IMR-90 (cell line): ENCODE measurements around the gene SHC4.

Experiments used
- CHD1 ChIP-seq: IDR thresholded peaks from 2 replicates; pipeline ENCODE4 v1.6.1; 2012; ENCODE audit warnings: low read depth, low read length, improper control_type of control experiment
- MAFK ChIP-seq: IDR thresholded peaks from 2 replicates; pipeline ENCODE4 v1.6.1; 2012; ENCODE audit warnings: low read depth, low read length, improper control_type of control experiment
- MAZ ChIP-seq: IDR thresholded peaks from 2 replicates; pipeline ENCODE4 v1.6.1; 2012; ENCODE audit warnings: low read depth, mild to moderate bottlenecking, low read length, improper control_type of control experiment, moderate library complexity, borderline replicate concordance
- MXI1 ChIP-seq: IDR thresholded peaks from 2 replicates; pipeline ENCODE4 v1.6.1; 2012; ENCODE audit warnings: low read depth, mild to moderate bottlenecking, low read length, moderate library complexity, borderline replicate concordance
- POLR2A ChIP-seq: IDR thresholded peaks from 2 replicates; pipeline ENCODE4 v1.6.1; 2012; ENCODE audit warnings: mild to moderate bottlenecking, low read depth, low read length
- RCOR1 ChIP-seq: IDR thresholded peaks from 2 replicates; pipeline ENCODE4 v1.6.1; 2012; ENCODE audit warnings: mild to moderate bottlenecking, low read length, improper control_type of control experiment; ENCODE audit not compliant: insufficient replicate concordance
- RFX5 ChIP-seq: IDR thresholded peaks from 2 replicates; pipeline ENCODE4 v1.8.0; 2012; ENCODE audit warnings: low read depth, mild to moderate bottlenecking, low read length, moderate library complexity
- SMC3 ChIP-seq: fragments of 150-350 bp; IDR thresholded peaks from 2 replicates; pipeline ENCODE4 v1.6.1; 2016; ENCODE audit warnings: low read depth, mild to moderate bottlenecking, antibody characterized with exemption, low read length, moderate library complexity
- TF ChIP-seq, protein P1 (sequence below): conservative IDR thresholded peaks from 2 replicates; pipeline ENCODE4 v1.5.1; 2012; ENCODE audit warnings: mild to moderate bottlenecking, low read depth, low read length, improper control_type of control experiment
- TF ChIP-seq, protein P2 (sequence below): fragments of 150-350 bp; IDR thresholded peaks from 2 replicates; pipeline ENCODE4 v1.6.1; 2016; ENCODE audit warnings: low read depth, mild to moderate bottlenecking, low read length, moderate library complexity, borderline replicate concordance
- TF ChIP-seq, protein P3 (sequence below): fragments of 150-350 bp; IDR thresholded peaks from 2 replicates; pipeline ENCODE4 v1.6.1; 2017; ENCODE audit warnings: mild to moderate bottlenecking, antibody characterized with exemption, low read length, low read depth

DNA sequence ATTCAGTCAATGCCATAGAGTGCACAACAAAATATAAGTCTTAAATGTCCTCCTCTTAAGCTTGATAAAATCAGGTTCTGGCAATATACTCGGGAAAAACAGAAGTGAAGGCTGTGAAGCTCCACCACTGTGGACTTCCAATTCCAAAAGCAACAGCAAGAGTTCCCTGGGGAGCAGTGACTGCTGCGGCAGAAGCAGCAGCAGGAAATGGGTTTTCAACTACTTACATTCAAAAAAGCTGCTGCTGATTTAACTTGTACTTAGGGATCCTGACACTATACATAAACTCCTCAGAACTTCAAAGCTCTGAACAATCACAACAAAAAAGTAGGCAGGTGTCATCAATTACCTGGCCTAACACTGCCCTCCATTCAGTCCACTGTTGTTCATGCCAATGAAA is 157.6 kb downstream of the SHC4 start:
- TF ChIP-seq, protein P1, sequence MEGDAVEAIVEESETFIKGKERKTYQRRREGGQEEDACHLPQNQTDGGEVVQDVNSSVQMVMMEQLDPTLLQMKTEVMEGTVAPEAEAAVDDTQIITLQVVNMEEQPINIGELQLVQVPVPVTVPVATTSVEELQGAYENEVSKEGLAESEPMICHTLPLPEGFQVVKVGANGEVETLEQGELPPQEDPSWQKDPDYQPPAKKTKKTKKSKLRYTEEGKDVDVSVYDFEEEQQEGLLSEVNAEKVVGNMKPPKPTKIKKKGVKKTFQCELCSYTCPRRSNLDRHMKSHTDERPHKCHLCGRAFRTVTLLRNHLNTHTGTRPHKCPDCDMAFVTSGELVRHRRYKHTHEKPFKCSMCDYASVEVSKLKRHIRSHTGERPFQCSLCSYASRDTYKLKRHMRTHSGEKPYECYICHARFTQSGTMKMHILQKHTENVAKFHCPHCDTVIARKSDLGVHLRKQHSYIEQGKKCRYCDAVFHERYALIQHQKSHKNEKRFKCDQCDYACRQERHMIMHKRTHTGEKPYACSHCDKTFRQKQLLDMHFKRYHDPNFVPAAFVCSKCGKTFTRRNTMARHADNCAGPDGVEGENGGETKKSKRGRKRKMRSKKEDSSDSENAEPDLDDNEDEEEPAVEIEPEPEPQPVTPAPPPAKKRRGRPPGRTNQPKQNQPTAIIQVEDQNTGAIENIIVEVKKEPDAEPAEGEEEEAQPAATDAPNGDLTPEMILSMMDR: no peak
- TF ChIP-seq POLR2A (no peak), MAFK (no peak), CHD1 (no peak), MXI1 (no peak), RFX5 (no peak), SMC3 (no peak), MAZ (no peak), RCOR1 (no peak)
- TF ChIP-seq, protein P2, sequence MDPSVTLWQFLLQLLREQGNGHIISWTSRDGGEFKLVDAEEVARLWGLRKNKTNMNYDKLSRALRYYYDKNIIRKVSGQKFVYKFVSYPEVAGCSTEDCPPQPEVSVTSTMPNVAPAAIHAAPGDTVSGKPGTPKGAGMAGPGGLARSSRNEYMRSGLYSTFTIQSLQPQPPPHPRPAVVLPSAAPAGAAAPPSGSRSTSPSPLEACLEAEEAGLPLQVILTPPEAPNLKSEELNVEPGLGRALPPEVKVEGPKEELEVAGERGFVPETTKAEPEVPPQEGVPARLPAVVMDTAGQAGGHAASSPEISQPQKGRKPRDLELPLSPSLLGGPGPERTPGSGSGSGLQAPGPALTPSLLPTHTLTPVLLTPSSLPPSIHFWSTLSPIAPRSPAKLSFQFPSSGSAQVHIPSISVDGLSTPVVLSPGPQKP: no peak
- TF ChIP-seq, protein P3, sequence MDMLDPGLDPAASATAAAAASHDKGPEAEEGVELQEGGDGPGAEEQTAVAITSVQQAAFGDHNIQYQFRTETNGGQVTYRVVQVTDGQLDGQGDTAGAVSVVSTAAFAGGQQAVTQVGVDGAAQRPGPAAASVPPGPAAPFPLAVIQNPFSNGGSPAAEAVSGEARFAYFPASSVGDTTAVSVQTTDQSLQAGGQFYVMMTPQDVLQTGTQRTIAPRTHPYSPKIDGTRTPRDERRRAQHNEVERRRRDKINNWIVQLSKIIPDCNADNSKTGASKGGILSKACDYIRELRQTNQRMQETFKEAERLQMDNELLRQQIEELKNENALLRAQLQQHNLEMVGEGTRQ: no peak
